Glomerular endothelial cell (primary cell): ENCODE measurements around the gene LRRC34. TPM values are rescaled to one million over a fixed set of nuclear protein-coding genes. Genes with fewer than 3 reads are reported as not detected.

Experiments
- DNase-seq: peaks from one replicate; pipeline ENCODE4 v3.0.0-alpha.2; 2011; ENCODE audit warnings: low read depth, low spot score; ENCODE audit errors: extremely low read depth
- total RNA-seq: library from RNA; depleted of rRNA; stranded (reverse); fragments of >200 nt; gene quantifications from 2 replicates; pipeline ENCODE4 v1.2.3, GENCODE V29; 2015

Gene LRRC34, protein sequence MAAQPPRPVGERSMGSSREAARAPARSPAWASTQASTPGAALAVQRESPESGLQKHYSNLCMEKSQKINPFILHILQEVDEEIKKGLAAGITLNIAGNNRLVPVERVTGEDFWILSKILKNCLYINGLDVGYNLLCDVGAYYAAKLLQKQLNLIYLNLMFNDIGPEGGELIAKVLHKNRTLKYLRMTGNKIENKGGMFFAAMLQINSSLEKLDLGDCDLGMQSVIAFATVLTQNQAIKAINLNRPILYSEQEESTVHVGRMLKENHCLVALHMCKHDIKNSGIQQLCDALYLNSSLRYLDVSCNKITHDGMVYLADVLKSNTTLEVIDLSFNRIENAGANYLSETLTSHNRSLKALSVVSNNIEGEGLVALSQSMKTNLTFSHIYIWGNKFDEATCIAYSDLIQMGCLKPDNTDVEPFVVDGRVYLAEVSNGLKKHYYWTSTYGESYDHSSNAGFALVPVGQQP
- 0.19 and 2.6 TPM in 2 replicates for total RNA-seq

- DNase-seq = peak; percentile 45
These were observed at the start of gene LRRC34, which contains the start of gene LRRIQ4 for GRCh38 chr3:169812332-169813235. TSS of gene LRRC34 (minus strand) at chr3:169812904. CDS start at chr3:169812548, 356 bp downstream. TSS of gene LRRIQ4 (plus strand) at chr3:169812870. CDS start at chr3:169821922, 9,052 bp downstream.

- no peak for DNase-seq
These were observed 49.2 kb upstream of the LRRC34 start for GRCh38 chr3:169861871-169862270.

DNA sequence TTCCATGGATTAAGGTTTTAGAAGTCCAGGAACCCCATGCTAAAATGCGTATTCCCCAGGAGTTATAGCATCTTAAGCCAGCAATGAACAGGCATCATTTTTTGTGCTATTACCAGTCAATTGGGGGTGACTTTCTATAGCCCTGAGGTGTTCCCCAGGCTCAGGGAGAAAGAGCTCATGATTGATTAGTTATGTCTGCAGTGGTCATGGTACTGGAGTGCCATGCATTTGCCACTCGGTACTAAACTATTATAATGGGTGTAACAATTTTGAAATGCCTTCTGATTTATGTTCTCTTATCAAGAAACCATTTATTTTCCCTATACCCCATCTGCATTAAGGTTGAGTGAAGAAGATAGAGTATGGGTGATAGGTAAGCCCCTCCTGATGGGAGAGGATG, 45.1 kb upstream of the LRRC34 start:
- no peak for DNase-seq

GRCh38 chr3:169855514-169855913, 42.8 kb upstream of the LRRC34 start:
- no peak for DNase-seq

DNA sequence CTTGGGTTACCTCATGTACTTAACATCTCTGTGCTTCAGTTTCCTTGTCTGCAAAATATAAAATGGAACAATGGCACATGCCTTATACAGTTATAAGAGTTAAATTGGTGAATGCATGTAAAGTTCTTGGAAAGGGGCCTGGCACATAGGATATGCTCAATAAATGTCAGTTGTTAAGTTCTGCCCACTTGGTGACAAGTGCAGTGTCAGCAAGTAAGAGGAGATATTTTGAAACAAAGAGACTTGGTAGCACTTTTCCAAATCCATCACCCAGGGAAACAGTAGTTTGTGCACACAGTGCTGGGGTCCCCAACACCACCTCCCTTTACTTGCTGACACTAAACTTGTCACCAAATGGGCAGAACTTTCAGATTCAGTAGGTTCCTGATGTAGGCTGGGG, 37.9 kb upstream of the LRRC34 start:
- DNase-seq = no peak

GRCh38 chr3:169848741-169849140, 36.0 kb upstream of the LRRC34 start:
- no peak for DNase-seq

- DNase-seq = no peak
These were observed 35.2 kb upstream of the LRRC34 start for GRCh38 chr3:169847896-169848295.

DNA sequence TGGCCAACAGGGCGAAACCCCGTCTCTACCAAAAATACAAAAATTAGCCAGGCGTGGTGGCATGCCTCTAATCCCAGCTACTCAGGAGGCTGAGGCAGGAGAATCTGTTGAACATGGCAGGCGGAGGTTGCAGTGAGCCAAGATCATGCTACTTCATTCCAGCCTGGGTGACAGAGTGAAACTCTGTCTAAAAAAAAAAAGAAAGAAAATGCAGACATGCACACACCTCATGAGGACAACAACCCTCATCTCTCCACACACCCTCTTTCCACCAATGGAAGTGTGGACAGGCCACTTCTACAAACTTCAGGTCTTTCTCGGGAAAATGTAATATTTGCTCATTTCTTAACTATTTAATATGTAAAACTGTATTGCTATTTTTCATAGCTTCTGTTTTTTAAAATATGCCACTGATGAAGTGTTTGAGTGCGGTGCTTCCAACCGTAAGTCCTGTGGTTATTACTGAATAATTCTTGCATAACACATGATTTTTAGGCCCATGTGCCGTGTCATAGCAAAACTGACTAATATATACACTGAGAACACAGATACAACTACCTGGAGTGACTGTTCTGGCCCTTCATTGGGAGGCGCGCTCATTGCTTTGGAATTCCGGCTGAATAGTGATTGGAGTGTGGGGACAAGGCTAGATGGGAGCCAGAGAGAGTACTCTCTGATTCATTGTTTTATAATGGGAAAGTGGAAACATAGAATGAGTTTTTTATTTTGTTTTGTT, 33.9 kb upstream of the LRRC34 start:
- DNase-seq = no peak

DNA sequence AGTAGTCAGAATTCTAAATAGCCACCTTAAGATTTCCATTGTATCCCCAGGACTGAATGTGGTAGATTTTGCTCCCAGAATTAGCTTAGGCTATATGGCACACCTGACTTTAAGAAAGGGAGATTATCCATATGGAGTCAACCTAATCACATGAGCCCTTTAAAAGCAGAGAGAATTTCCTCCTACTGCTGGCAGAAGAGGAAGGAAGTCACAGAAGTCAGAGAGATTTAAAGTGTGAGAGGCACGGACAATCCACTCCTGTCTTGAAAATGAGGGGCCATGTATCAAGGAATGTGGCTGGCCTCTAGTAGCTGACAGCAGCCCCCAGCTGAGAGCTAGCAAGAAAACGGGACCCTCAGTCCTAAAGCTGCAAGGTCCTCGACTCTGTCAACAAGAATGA, 30.3 kb upstream of the LRRC34 start:
- no peak for DNase-seq

GRCh38 chr3:169841171-169841570, 28.5 kb upstream of the LRRC34 start:
- no peak for DNase-seq

GRCh38 chr3:169838511-169839030, 25.9 kb upstream of the LRRC34 start:
- DNase-seq = no peak

DNA sequence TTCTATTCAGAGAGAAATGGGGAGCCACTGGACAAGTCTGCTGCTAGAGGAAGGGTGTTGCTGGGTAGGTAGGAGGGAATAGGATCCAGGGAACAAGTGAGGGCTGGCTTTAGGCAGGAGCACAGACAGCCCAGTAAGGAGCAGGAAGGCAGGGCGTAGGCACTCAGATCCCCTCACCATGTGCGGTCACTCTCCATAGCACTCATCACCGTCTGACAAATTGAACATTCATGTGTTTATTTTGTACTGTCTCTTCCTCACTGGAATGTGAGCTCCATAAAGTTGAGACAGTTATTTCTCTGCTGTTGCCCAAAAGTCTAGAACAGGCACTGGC, 24.2 kb upstream of the LRRC34 start:
- no peak for DNase-seq

DNA sequence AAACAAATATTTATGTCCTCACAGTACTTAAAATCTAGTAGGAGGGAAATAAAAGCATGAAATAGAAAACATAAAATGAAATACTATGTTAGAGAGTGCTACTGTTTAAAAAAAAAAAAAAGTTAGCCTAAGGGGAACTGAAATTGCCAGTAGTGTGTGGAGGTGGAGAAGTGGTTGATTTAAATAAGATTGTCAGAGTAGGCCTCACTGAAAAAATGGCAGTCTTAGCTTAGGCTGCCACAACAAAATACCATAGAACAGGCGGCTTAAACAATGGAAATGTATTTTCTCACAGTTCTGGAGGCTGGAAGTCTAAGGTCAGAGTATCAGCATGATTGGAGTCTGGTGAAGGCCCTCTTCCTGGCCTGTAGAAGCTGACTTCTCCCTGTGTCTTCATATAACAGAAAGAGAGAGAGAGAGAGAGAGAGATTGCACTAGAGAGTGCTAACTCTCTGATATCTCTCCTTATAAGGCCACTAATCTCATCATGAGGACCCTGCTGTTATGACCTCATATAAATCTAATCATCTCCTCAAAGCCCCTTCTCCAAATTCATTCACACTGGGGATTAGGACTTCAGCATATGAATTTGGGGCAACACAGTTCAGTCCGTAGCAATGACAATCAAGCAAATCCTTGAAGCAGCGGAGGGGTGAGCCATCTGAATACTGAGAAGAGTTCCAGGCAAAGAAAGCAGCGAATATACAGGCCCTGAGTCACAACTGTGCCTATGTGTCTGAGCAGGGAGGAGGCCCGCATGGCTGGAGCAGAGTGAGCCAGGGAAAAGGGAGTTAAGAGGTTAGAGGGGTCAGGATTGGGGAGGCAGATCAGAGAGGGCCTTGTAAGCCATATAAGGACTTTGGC, 23.6 kb upstream of the LRRC34 start:
- no peak for DNase-seq

DNA sequence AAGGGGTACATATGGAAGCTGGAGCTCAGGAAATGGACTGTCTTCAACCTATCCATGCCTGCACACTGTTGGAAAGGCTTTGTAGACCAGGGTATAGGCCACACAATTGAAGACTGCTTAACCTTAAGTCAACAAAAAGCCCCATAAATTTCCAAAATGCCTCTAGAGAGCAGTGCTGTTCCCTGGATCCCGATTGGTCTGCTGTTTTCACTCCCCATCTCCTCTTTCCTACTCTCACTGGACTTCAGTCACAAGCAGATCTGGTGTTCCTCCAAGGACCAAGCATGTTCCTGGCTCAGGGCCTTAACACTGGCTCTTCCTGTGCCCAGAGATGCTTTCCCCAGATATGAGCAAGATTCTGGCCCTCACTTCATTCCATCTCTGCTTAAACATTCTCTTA, 22.8 kb upstream of the LRRC34 start:
- no peak for DNase-seq

GRCh38 chr3:169827712-169828111, 15.0 kb upstream of the LRRC34 start:
- no peak for DNase-seq

- DNase-seq = no peak
These were observed 12.6 kb upstream of the LRRC34 start for GRCh38 chr3:169825316-169825715.

DNA sequence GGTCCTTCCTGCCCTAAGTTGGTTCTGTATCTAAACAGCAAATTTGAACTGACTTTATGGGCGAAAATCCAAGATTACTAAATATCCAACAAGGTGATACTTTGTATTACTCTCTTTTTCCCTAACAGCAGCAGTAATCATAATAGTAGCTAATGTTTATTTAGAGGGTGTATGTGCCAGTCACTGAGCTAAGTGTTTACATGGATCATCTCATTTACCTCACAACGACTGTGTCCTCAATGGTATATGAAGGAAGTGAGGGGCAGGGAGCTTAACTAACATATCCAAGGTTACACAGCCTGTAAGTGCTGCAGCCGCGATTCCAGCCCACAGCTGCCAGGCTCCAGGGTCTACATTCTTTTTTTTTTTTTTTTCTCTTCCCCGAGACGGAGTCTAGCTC, 10.3 kb upstream of the LRRC34 start:
- no peak for DNase-seq

DNA sequence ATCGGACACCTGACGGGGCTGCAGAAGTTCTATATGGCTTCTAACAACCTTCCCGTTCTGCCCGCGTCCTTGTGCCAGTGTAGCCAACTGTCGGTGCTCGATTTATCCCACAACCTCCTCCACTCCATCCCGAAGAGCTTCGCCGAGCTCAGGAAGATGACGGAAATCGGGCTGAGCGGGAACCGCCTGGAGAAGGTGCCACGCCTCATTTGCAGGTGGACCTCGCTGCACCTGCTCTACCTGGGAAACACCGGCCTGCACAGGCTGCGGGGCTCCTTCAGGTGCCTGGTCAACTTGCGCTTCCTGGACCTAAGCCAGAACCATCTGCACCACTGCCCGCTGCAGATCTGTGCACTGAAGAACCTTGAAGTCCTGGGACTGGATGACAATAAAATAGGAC, 9.8 kb upstream of the LRRC34 start:
- no peak for DNase-seq

GRCh38 chr3:169822091-169822490, 9.4 kb upstream of the LRRC34 start:
- DNase-seq = no peak

DNA sequence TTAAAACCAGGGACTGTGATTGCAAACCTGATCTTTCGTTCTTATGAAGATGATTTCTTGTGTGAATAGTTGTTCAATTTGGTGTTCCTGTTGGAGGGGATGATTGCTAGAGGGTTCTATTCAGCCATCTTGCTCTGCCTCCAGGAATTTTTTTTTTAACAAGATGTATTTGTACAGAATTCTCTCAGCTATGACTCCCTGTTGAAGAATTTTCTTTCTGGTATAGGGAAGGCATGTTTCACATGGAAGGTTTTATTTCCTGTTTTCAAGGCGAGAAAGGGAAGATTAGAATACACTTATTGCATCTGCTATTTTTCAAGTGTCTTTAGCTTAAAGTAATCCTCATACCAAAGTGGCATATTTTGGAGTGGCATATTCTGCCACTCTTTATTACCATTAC, 5.6 kb upstream of the LRRC34 start:
- no peak for DNase-seq
